Peyer's patch (tissue), 4 donors: ENCODE data around the gene SYT9.

ENCODE experiments used
- CTCF ChIP-seq, 6 experiments: fragments of 450-650 bp in 4 of 6; fragments of 200-600 bp in 2 of 6; sonication (generic) in 1 of 6; IDR thresholded peaks; one replicate each; pipeline ENCODE4 v1.5.1; 2017 to 2019; ENCODE audit warnings: antibody characterized with exemption in 6 of 6, mild to moderate bottlenecking in 3 of 6, moderate library complexity in 1 of 6
- POLR2A ChIP-seq, 2 donors: fragments of 450-650 bp; IDR thresholded peaks; one replicate each; pipeline ENCODE4 v1.5.1; 2017; ENCODE audit warnings: antibody characterized with exemption in 2 of 2, mild to moderate bottlenecking in 2 of 2, moderate library complexity in 2 of 2

- TF ChIP-seq CTCF (IDR thresholded peaks at IDR 0.05) (no peak), POLR2A (IDR thresholded peaks at IDR 0.05) (no peak)
Observed at GRCh38 chr11:7251487-7251835, 243 bp upstream of the SYT9 start.
